Transverse colon (tissue), 3 donors: Measurements from ENCODE around the gene PXDC1.

Experiments used
- CTCF ChIP-seq, 5 experiments: fragments of 200-600 bp in 3 of 5; fragments of 450-650 bp in 2 of 5; sonication (generic) in 3 of 5; IDR thresholded peaks; 1 replicate in 2 of 5; 2 replicates in 3 of 5; pipeline ENCODE4 v1.5.1; 2016 to 2017; ENCODE audit warnings: antibody characterized with exemption in 5 of 5, inconsistent platforms in 3 of 5, mild to moderate bottlenecking in 2 of 5, moderate library complexity in 1 of 5
- EP300 ChIP-seq: sonication (generic); formaldehyde crosslinking; IDR thresholded peaks from one replicate; pipeline ENCODE4 v1.6.1; 2017; ENCODE audit warnings: antibody characterized with exemption, low read depth
- POLR2A ChIP-seq: fragments of 450-650 bp; IDR thresholded peaks from one replicate; pipeline ENCODE4 v1.6.1; 2016; ENCODE audit warnings: antibody characterized with exemption, mild to moderate bottlenecking, moderate library complexity

- TF ChIP-seq CTCF (IDR thresholded peaks at IDR 0.05): no peak
- no peak for TF ChIP-seq POLR2A
- no peak for TF ChIP-seq EP300
These were observed 9.5 kb downstream of the PXDC1 start for GRCh38 chr6:3742076-3742425.
